GM06990 (cell line): ENCODE measurements around the gene NDEL1.

Experiments used
- DNase-seq: peaks from one replicate; pipeline ENCODE4 v3.0.0-alpha.2; 2011; ENCODE audit not compliant: insufficient read length; ENCODE audit errors: extremely low read depth
- H3K27me3 ChIP-seq: replicated peaks from 2 replicates; pipeline ENCODE4 v1.6.0; 2011; ENCODE audit warnings: low read length; ENCODE audit not compliant: control insufficient read depth, insufficient read depth
- H3K36me3 ChIP-seq: 2 replicates; pipeline ENCODE4 v1.5.1; 2011; ENCODE audit warnings: low read length; ENCODE audit not compliant: control insufficient read depth, insufficient read depth
- H3K4me3 ChIP-seq: replicated peaks from 2 replicates; pipeline ENCODE4 v1.5.1; 2011; ENCODE audit warnings: low read depth, mild to moderate bottlenecking, control low read depth, low read length
- CTCF ChIP-seq: IDR thresholded peaks from 2 replicates; pipeline ENCODE4 v1.5.1; 2011; ENCODE audit warnings: low read length, control low read depth, mild to moderate bottlenecking, inconsistent platforms; ENCODE audit not compliant: insufficient read depth, poor library complexity, severe bottlenecking

Gene NDEL1

DNA sequence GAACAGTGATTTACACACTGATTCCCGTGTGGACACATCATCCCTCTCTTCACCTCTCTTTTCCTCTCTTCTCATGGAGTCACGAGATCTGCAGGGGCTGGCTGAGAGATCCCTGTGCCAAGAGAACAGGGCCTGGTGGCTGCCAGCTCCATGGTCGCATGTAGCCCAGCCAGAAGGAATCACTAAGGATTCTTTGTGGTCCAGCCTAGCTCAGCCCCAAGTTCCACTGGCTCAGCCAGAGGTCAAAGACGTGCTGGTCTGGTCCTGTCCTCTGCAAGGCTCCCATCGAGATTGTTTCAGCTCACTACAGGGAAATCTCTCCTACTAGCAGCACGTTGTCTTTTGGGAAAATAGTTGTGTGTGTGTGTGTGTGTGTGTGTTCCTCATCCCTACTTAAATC is 66.4 kb downstream of the NDEL1 start:
- no peak overlapping the region for H3K4me3 ChIP-seq
- no peaks in the 10 kb centered on the region for H3K27me3 ChIP-seq
- no peak for DNase-seq
- no peak for TF ChIP-seq CTCF
- H3K36me3 ChIP-seq: peaks cover 14% of the 10 kb centered on the region

DNA sequence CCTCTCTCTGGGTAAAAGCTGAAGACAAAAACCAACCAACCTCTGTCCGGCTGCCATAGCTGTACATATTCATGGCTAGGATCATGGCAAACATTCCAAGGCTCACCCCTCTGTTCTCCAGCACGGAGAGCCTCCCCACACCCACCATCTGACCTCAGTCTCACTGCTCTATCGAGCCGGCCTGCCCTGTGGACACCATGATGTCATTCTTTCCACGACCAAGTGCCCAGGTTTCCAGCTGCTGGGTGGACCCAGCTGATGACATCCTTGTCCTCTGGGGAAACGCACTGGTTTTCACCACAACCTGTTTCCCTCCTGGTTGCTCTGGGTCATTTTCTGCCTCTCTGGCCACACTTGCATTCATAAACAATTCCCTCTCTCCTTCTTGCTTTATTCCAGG is 67.7 kb downstream of the NDEL1 start:
- Histone ChIP-seq H3K36me3 (peaks cover 15% of the 10 kb centered on the region), H3K27me3 (no peaks in the 10 kb centered on the region), H3K4me3 (no peak overlapping the region)
- TF ChIP-seq CTCF: no peak
- no peak for DNase-seq

GRCh38 chr17:8503807-8504206 is 68.1 kb downstream of the NDEL1 start:
- H3K36me3 ChIP-seq: peaks cover 15% of the 10 kb centered on the region
- H3K4me3 ChIP-seq: no peak overlapping the region
- no peak for TF ChIP-seq CTCF
- no peak for DNase-seq
- no peaks in the 10 kb centered on the region for H3K27me3 ChIP-seq

- Histone ChIP-seq H3K36me3 (peaks cover 14% of the 10 kb centered on the region), H3K27me3 (no peaks in the 10 kb centered on the region), H3K4me3 (no peak overlapping the region)
- DNase-seq: no peak
- no peak for TF ChIP-seq CTCF
Observed at GRCh38 chr17:8504460-8505207, 69.0 kb downstream of the NDEL1 start.

DNA sequence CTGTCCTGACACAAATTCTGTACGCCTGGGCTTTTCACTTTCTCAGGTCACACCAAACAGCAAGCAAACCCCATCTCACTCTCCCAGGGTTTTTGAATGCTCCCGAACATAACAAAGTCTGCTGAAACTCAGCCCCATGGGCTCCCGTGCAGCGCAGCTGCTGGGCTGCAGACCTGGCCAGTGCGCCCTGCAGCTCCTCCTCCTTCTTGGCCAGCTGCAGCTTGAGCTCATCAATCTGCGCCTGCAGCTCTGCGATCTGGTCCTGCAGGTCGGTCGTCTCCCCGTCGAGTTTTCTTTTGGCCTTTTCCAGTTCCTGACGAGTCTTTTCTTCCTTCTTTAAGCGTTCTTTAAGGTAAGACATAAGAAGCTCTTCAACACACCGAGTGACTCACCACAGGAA is 70.5 kb downstream of the NDEL1 start:
- H3K4me3 ChIP-seq: no peak overlapping the region
- no peaks in the 10 kb centered on the region for H3K27me3 ChIP-seq
- DNase-seq: no peak
- no peak for TF ChIP-seq CTCF
- H3K36me3 ChIP-seq: peaks cover 9% of the 10 kb centered on the region

DNA sequence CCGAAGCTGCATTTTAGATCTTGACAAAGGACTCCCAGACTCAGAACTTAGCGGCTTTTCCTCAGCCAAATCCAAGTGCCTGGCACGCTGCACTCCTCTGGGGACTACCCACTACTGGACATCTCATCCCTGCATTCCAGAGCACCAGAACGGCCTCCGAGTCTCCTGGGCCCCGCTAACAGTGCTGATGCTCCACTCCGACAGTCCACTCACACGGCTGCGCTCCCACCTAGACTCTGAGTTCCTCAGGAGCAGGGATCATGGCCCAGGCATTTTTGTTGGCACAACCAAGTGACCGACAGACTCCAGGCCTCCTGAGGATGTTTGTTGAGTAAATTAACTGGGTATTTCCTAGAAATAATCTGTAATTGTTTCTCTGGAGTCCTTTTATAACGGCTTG is 79.1 kb downstream of the NDEL1 start:
- Histone ChIP-seq H3K4me3 (no peak overlapping the region), H3K27me3 (no peaks in the 10 kb centered on the region), H3K36me3 (peaks cover 9% of the 10 kb centered on the region)
- TF ChIP-seq CTCF: no peak
- no peak for DNase-seq
